Ascending aorta (tissue), 2 donors: ENCODE results near the gene AGRP. TPM values are rescaled to one million over a fixed set of nuclear protein-coding genes. Genes with fewer than 3 reads are reported as not detected.

ENCODE experiments used
- DNase-seq, 2 donors: peaks; one replicate each; pipeline ENCODE4 v3.0.0-alpha.2; 2019; ENCODE audit warnings: low spot score in 2 of 2
- H3K27ac ChIP-seq, 2 donors: fragments of 200-600 bp; sonication (generic); one replicate each; pipeline ENCODE4 v1.5.1; 2016 to 2017; ENCODE audit warnings: mild to moderate bottlenecking in 1 of 2
- H3K27me3 ChIP-seq: fragments of 200-600 bp; sonication (generic); one replicate; pipeline ENCODE4 v1.5.1; 2017
- H3K36me3 ChIP-seq, 2 donors: fragments of 200-600 bp; sonication (generic); one replicate each; pipeline ENCODE4 v1.5.1; 2016
- H3K4me1 ChIP-seq, 2 donors: fragments of 200-600 bp; sonication (generic); one replicate each; pipeline ENCODE4 v1.5.1; 2016 to 2017; ENCODE audit warnings: mild to moderate bottlenecking in 1 of 2
- H3K4me3 ChIP-seq, 2 donors: fragments of 200-600 bp; sonication (generic); one replicate each; pipeline ENCODE4 v1.5.1; 2016 to 2017; ENCODE audit warnings: mild to moderate bottlenecking in 1 of 2
- H3K9me3 ChIP-seq, 2 donors: fragments of 200-600 bp; sonication (generic); one replicate each; pipeline ENCODE4 v1.5.1; 2016
- CTCF ChIP-seq, 3 experiments: fragments of 200-600 bp in 2 of 3; fragments of 450-650 bp in 1 of 3; sonication (generic) in 2 of 3; IDR thresholded peaks; one replicate each; pipeline ENCODE4 v1.5.1; 2016 to 2019; ENCODE audit warnings: antibody characterized with exemption in 3 of 3, mild to moderate bottlenecking in 1 of 3, moderate library complexity in 1 of 3
- intact Hi-C: fragments of 100-400 bp; cut with DNase I; formaldehyde crosslinking; loops from one replicate; pipeline ENCODE4 v1.15.1; 2023
- total RNA-seq: library from RNA; depleted of rRNA; stranded (reverse); fragments of >200 nt; gene quantifications from one replicate; pipeline ENCODE4 v1.1.0, GENCODE V29; 2016

The AGRP gene
- total RNA-seq, 1 donor from 2014 or later: not detected

- intact Hi-C loops: no loop called here
- no peak overlapping the region for H3K4me3 ChIP-seq
- H3K36me3 ChIP-seq: no peaks in the 10 kb centered on the region
- no peak for DNase-seq
- H3K27me3 ChIP-seq: no peaks in the 10 kb centered on the region
- H3K27ac ChIP-seq: no peak overlapping the region
- peaks cover 0 to 7% of the 10 kb centered on the region in 2 donors for H3K4me1 ChIP-seq
- no peak for TF ChIP-seq CTCF (IDR thresholded peaks at IDR 0.05)
- no peaks in the 10 kb centered on the region for H3K9me3 ChIP-seq
Observed at GRCh38 chr16:67471758-67472384, 11.5 kb downstream of the AGRP start.

DNA sequence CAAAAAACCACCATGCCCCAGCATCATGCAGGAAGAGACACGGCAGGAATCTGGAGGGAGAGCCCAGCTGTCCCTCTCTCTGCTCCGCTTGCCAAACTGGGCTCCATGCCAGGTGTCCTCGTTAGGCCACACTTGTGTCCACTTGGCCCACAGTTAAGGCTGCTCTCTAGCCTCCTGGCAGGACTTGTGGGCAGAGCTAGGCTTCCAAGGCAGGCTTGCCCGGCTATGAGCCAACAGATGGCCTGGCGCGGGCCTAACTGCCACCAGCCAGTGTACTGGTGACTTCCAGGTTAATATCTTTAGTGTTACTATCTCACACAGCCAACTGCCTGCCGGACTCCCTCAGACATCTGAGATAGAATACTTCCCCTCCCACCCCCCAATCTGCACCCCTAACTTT, 13.0 kb downstream of the AGRP start:
- H3K36me3 ChIP-seq: no peaks in the 10 kb centered on the region
- no peak overlapping the region for H3K27ac ChIP-seq
- H3K27me3 ChIP-seq: no peaks in the 10 kb centered on the region
- no peak overlapping the region for H3K4me3 ChIP-seq
- no peaks in the 10 kb centered on the region for H3K9me3 ChIP-seq
- H3K4me1 ChIP-seq: peaks cover 3 to 10% of the 10 kb centered on the region in 2 donors
- intact Hi-C loops: no loop called here
- no peak for TF ChIP-seq CTCF (IDR thresholded peaks at IDR 0.05)
- peak in 1 of 2 donors; percentile 80 for DNase-seq

GRCh38 chr16:67468731-67469130, 14.6 kb downstream of the AGRP start:
- no peaks in the 10 kb centered on the region for H3K9me3 ChIP-seq
- no peak for TF ChIP-seq CTCF (IDR thresholded peaks at IDR 0.05)
- no peaks in the 10 kb centered on the region for H3K36me3 ChIP-seq
- peaks cover 7 to 17% of the 10 kb centered on the region in 2 donors for H3K4me1 ChIP-seq
- H3K27ac ChIP-seq: no peak overlapping the region
- H3K4me3 ChIP-seq: no peak overlapping the region
- intact Hi-C loops: loop anchor here (10.0 kb wide), 1 partner anchor 94 kb away; no protein-coding TSS in a partner anchor
- no peak for DNase-seq
- H3K27me3 ChIP-seq: no peaks in the 10 kb centered on the region

GRCh38 chr16:67466581-67466980, 16.8 kb downstream of the AGRP start:
- no peaks in the 10 kb centered on the region for H3K9me3 ChIP-seq
- no peak for TF ChIP-seq CTCF (IDR thresholded peaks at IDR 0.05)
- no peak for DNase-seq
- H3K27me3 ChIP-seq: no peaks in the 10 kb centered on the region
- H3K36me3 ChIP-seq: no peaks in the 10 kb centered on the region
- H3K4me1 ChIP-seq: peaks cover 7 to 21% of the 10 kb centered on the region in 2 donors
- H3K4me3 ChIP-seq: no peak overlapping the region
- intact Hi-C loops: loop anchor here (10.0 kb wide), 1 partner anchor 92 kb away; no protein-coding TSS in a partner anchor
- H3K27ac ChIP-seq: no peak overlapping the region

DNA sequence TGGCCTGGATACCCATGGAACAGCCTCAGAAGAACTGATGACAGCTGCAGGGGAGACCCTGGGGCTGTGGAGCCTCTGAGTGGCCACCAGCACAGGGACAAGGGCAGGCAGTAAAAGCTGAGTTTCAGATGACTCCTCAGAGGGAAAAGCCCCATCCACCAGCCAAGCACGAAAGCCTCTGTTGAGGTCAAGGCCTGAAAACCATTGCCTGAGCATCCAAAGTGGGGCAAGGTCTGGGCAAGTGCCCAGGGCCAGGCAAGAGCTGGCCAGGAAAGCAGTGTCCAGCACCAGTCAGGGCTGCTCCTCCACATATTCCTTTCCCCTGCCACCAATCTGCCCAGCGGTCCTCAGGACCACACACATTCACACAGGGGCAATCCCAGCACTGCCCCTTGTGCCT, 18.8 kb downstream of the AGRP start:
- intact Hi-C loops: loop anchor here (2.0 to 10.0 kb wide), 2 partner anchors 90 to 186 kb away; partner anchors contain the start of gene PLEKHG4
- no peak overlapping the region for H3K27ac ChIP-seq
- H3K36me3 ChIP-seq: no peaks in the 10 kb centered on the region
- H3K27me3 ChIP-seq: no peaks in the 10 kb centered on the region
- DNase-seq: no peak
- no peaks in the 10 kb centered on the region for H3K9me3 ChIP-seq
- peaks cover 11 to 26% of the 10 kb centered on the region in 2 donors for H3K4me1 ChIP-seq
- no peak overlapping the region for H3K4me3 ChIP-seq
- no peak for TF ChIP-seq CTCF (IDR thresholded peaks at IDR 0.05)
